ENCODE data around the gene EMC9. TPM values are rescaled to one million over a fixed set of nuclear protein-coding genes. Genes with fewer than 3 reads are reported as not detected.

Gene EMC9
- total and polyA plus RNA-seq, 4 donors, result 8.6 to 17.8 (median 13.4) TPM

GRCh38 chr14:24095271-24096068 is 45.9 kb downstream of the EMC9 start:
- 11% methylated on average over 12 of the region's 12 CpGs for WGBS
- peak; percentile 55 to 65 for TF ChIP-seq EGR1 (IDR thresholded peaks at IDR 0.05; ENCODE audit: low read depth in 2 of 2)
- peak in 1 of 2 donors; percentile 68 for TF ChIP-seq GABPA (IDR thresholded peaks at IDR 0.05 in 1 of 2, conservative IDR thresholded peaks at IDR 0.05 in 1 of 2)
- peak; percentile 54 for TF ChIP-seq FOXA2 (IDR thresholded peaks at IDR 0.05)
- TF ChIP-seq HNF4A (conservative IDR thresholded peaks at IDR 0.05), result peak; percentile 97 to 98
- TF ChIP-seq HNF4G (IDR thresholded peaks at IDR 0.05), result peak; percentile 89
- TF ChIP-seq CTCF (IDR thresholded peaks at IDR 0.05; ENCODE audit: low read depth, low read length, missing input control), result no peak
- TF ChIP-seq JUND (IDR thresholded peaks at IDR 0.05), result peak; percentile 40 to 71
- peak; percentile 48 to 63 for TF ChIP-seq RAD21 (IDR thresholded peaks at IDR 0.05)
- TF ChIP-seq NR2F2 (IDR thresholded peaks at IDR 0.05), result peak; percentile 83
- TF ChIP-seq FOXA1 (IDR thresholded peaks at IDR 0.05), result peak; percentile 65
- TF ChIP-seq YY1 (IDR thresholded peaks at IDR 0.05), result peak; percentile 92
- peak; percentile 76 for TF ChIP-seq ATF3 (IDR thresholded peaks at IDR 0.05)
- peak; percentile 98 for TF ChIP-seq MAX (IDR thresholded peaks at IDR 0.05)
- peak; percentile 94 for TF ChIP-seq ZBTB33 (IDR thresholded peaks at IDR 0.05)
- peak; percentile 84 for TF ChIP-seq REST (IDR thresholded peaks at IDR 0.05)
- peak; percentile 100 for TF ChIP-seq RXRA (IDR thresholded peaks at IDR 0.05)
- TF ChIP-seq SP1 (IDR thresholded peaks at IDR 0.05), result peak; percentile 99
- peak; percentile 98 for TF ChIP-seq TAF1 (conservative IDR thresholded peaks at IDR 0.05)
- H3K36me3 ChIP-seq (ENCODE audit: control insufficient read depth in 4 of 4, insufficient read depth in 3 of 4, low read depth in 1 of 4, low read length in 3 of 4), result peaks cover 10 to 20% (median 14%) of the 10 kb centered on the region in 4 donors
- no peaks in the 10 kb centered on the region for H3K9me3 ChIP-seq (ENCODE audit: control insufficient read depth in 4 of 4, low read length in 3 of 4)
- H3K27me3 ChIP-seq (ENCODE audit: control insufficient read depth in 4 of 4, insufficient read depth in 4 of 4, low read length in 3 of 4), result no peaks in the 10 kb centered on the region
- peak overlapping the region; percentile 93 to 96 for H3K27ac ChIP-seq (ENCODE audit: low read depth in 1 of 2, low read length in 2 of 2)
- peaks cover 15 to 73% (median 57%) of the 10 kb centered on the region in 4 donors for H3K4me1 ChIP-seq (ENCODE audit: control insufficient read depth in 4 of 4, insufficient read depth in 4 of 4, low read length in 3 of 4)
- H3K9ac ChIP-seq (ENCODE audit: low read depth in 1 of 2, low read length in 2 of 2), result peak overlapping the region; percentile 93 to 98
- DNase-seq (ENCODE audit: low spot score), result peak; percentile 86
- peak overlapping the region; percentile 68 to 82 (median 71) for H3K4me3 ChIP-seq (ENCODE audit: low read depth in 1 of 3, low read length in 3 of 3)

All from liver (tissue), 9 donors.